Measurements from ENCODE around the gene TMEM179.

TMEM179 gene

GRCh38 chr14:104598039-104598909, 6.3 kb downstream of the TMEM179 start:
- DNase-seq, result no peak

GRCh38 chr14:104597576-104597975, 7.0 kb downstream of the TMEM179 start:
- DNase-seq, result no peak

GRCh38 chr14:104596927-104597351, 7.6 kb downstream of the TMEM179 start:
- DNase-seq, result no peak

- DNase-seq, result no peak
These were observed 8.1 kb downstream of the TMEM179 start for GRCh38 chr14:104596451-104596918.

- no peak for DNase-seq
These were observed 8.6 kb downstream of the TMEM179 start for GRCh38 chr14:104595911-104596450.

- no peak for DNase-seq
These were observed 9.4 kb downstream of the TMEM179 start for GRCh38 chr14:104595116-104595675.

GRCh38 chr14:104594310-104595046, 10.1 kb downstream of the TMEM179 start:
- DNase-seq, result no peak

- no peak for DNase-seq
These were observed 10.8 kb downstream of the TMEM179 start for GRCh38 chr14:104593710-104594136.

- no peak for DNase-seq
These were observed 11.3 kb downstream of the TMEM179 start for GRCh38 chr14:104593241-104593701.

GRCh38 chr14:104592785-104593184, 11.8 kb downstream of the TMEM179 start:
- DNase-seq, result no peak

- no peak for DNase-seq
These were observed 12.3 kb downstream of the TMEM179 start for GRCh38 chr14:104592292-104592672.

GRCh38 chr14:104591506-104592291, 12.9 kb downstream of the TMEM179 start:
- DNase-seq, result no peak

- DNase-seq, result no peak
These were observed 13.5 kb downstream of the TMEM179 start for GRCh38 chr14:104591031-104591430.

- no peak for DNase-seq
These were observed 14.2 kb downstream of the TMEM179 start for GRCh38 chr14:104590240-104590965.

- DNase-seq, result no peak
These were observed 15.0 kb downstream of the TMEM179 start for GRCh38 chr14:104589338-104590195.

- no peak for DNase-seq
These were observed 16.3 kb downstream of the TMEM179 start for GRCh38 chr14:104588066-104588857.

- no peak for DNase-seq
These were observed 16.9 kb downstream of the TMEM179 start for GRCh38 chr14:104587641-104588040.

- no peak for DNase-seq
These were observed 17.5 kb downstream of the TMEM179 start for GRCh38 chr14:104586832-104587620.

Data from fibroblast of skin of abdomen (primary cell).